22Rv1 (cell line): ENCODE data around the gene ITCH.
"Not testable (repeated sequence)": the region's sequence is repeated elsewhere in the genome, so short reads cannot be mapped to it uniquely, and the experiment has no call there.

Experiments
- H3K27ac ChIP-seq: fragments of 450-650 bp; 2 replicates; pipeline ENCODE4 v1.5.1; 2017
- CTCF ChIP-seq: fragments of 450-650 bp; IDR thresholded peaks from 2 replicates; pipeline ENCODE4 v1.5.1; 2017; ENCODE audit warnings: mild to moderate bottlenecking
- ZFX ChIP-seq: fragments of 450-650 bp; IDR thresholded peaks from 2 replicates; pipeline ENCODE4 v1.6.1; 2017; ENCODE audit warnings: antibody characterized with exemption, borderline replicate concordance

Gene ITCH

GRCh38 chr20:34350095-34350494 lies 13.0 kb upstream of the ITCH start:
- no peak overlapping the region for H3K27ac ChIP-seq

GRCh38 chr20:34353467-34353866 lies 9.6 kb upstream of the ITCH start:
- H3K27ac ChIP-seq: not testable (repeated sequence)

More at GRCh38 chr20:34350095-34350494, 13.0 kb upstream of the ITCH start:
- TF ChIP-seq CTCF: no peak
- no peak for TF ChIP-seq ZFX

- H3K27ac ChIP-seq: no peak overlapping the region
- TF ChIP-seq CTCF: no peak
- no peak for TF ChIP-seq ZFX
These were observed 7.6 kb upstream of the ITCH start for GRCh38 chr20:34355427-34355826.

GRCh38 chr20:34359729-34360128 lies 3.3 kb upstream of the ITCH start:
- H3K27ac ChIP-seq: not testable (repeated sequence)

- no peak overlapping the region; the same call in 1 of the 2 replicates for H3K27ac ChIP-seq
These were observed 491 bp upstream of the ITCH start for GRCh38 chr20:34362502-34363061.

GRCh38 chr20:34363465-34364222 lies 571 bp downstream of the ITCH start:
- peak overlapping the region; percentile 69 for H3K27ac ChIP-seq

More at GRCh38 chr20:34362502-34363061, 491 bp upstream of the ITCH start:
- no peak for TF ChIP-seq ZFX
- no peak for TF ChIP-seq CTCF

GRCh38 chr20:34364223-34364506 lies 1.1 kb downstream of the ITCH start:
- H3K27ac ChIP-seq: peak overlapping the region; percentile 69
- TF ChIP-seq ZFX (no peak), CTCF (no peak)

More at GRCh38 chr20:34363465-34364222, 571 bp downstream of the ITCH start:
- TF ChIP-seq CTCF: no peak
- TF ChIP-seq ZFX: no peak

GRCh38 chr20:34365765-34366213 lies 2.7 kb downstream of the ITCH start:
- TF ChIP-seq CTCF (no peak), ZFX (no peak)
- H3K27ac ChIP-seq: no peak overlapping the region
